HG02938 (cell line): ENCODE results near the gene TBX4.
"Not testable (repeated sequence)": the region's sequence is repeated elsewhere in the genome, so short reads cannot be mapped to it uniquely, and the experiment has no call there.

Experiments used
- ATAC-seq: cut with Tn5 transposase; IDR thresholded peaks from one replicate; pipeline ENCODE4 v1.9.1; 2021; ENCODE audit warnings: mild to moderate bottlenecking, moderate library complexity; ENCODE audit not compliant: unreplicated experiment

Gene TBX4

DNA sequence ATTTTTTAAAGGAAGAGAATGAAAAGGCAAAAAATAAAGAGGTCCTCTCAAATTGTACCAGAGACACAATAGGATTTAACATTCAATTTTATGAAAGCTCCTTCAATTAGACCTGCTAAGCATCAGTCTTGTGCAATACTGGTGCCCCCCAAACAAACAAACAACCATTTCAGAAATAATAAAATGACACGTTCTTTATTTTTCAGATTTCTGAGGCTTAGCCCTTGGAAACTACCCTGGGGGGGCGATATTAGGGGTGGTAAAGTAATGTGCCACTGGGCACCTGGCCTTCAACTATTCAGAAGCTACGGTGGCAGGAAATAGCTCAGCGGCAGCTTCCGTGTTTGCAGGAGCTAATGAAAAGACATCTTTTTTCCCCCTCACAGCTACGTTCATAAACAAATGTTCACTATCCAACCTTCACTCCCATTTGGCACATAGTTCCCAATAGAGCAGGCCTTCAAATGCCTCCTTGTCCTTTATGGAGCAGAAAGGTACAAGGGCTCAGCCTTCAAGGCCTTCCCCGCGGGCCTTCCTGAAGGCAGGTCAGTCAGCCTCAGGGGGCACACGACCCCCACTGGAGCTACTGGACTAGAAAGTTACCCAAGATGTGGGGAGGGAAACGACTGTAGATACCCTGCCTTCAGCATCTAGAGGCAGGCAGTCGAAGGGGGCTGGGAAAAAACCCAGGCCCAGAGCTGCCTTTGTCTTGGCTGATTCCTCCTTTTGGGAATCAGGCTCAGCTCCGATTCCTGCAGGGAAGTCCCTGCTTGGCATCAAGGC, 44.1 kb downstream of the TBX4 start:
- no peak for ATAC-seq

DNA sequence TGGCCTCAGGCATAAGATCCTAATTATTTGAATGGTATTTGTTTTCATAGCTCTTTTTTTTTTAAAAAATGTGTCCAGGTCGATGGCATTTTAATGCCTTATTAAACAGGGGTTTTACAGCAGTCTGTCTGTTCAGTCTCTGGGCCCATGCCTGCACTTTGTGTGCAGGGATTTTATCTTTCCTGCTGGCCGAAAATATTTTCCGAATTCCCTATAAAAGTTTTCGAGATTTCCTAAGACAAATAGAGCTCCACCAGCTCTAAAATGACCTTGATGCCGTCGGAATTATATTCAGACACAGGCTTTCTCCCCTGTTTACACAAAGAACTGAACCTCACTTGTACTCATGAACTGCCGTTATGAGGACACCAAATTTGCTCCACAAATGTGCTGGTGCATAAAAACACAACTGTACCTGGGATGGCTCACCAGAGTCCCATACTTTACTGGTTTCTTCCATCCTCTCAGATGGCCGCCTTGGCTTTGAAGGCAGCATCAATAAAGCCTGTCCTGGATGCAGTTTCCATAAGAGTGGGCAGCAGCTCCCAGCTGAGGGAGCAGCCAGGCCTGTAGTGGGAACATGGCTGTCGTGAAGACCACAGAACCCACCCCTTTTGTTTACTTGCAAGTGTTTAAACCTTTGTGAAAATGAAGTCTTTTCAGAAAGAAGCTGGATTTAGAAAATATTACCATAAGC, 44.9 kb downstream of the TBX4 start:
- ATAC-seq = no peak

DNA sequence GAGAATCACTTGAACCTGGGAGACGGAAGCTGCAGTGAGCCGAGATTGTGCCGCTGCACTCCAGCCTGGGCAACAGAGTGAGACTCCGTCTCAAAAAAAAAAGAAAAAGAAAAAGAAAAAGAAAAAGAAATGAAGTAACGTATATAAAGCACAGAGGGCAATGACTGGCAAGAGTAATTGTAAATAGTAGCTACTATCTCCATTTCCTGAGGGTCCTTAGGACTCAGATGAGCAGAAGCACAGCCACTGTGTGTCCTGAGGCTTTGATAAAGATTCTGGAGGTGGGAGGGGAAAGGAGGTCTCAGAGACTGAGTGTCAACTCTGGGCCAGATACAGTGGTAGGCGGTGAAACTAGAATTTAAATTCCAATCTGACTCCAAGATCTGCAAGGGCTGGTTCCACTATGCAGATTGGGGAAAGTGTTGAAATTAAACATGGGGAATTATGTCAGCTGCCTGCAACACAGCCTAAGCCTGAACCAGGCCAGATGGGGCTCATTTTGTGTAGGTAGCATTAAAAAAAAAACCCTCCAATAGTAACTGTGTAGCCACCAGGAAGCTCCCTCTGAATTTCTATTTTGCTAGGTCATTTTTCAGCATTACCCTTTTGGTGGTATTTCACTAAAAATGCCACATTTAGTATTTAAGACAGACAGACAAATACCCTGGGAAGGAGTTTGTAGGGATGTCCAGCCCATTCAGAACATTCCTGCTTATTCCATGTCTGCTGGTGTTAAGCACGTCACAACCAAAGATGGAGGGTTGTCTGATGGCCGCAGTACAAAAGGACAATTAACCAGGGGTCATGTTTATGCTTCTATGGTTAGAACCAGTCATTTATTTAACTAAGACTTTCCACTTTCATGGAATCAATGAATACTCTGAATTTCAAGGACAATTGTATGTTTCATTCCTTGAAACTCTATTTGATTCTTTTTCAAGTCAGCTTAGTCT, 46.1 kb downstream of the TBX4 start:
- no peak for ATAC-seq

DNA sequence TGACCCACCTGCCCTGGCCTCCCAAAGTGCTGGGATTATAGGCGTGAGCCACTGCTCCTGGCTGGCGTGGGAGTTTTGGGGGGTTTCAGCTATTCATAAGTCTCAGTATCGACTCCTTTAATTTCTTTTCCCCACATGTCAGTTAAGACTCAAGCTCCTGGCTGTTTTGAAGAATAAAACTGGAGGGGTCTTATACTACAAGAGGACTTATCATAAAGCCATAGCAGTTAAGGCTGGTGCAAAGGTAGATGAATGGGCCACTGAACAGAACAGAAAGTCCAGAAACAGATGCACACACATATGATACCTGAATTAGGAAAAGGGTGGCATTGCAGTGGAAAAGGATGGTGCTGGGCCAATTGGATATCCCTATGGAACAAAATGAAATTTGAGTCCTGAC, 47.4 kb downstream of the TBX4 start:
- no peak for ATAC-seq

DNA sequence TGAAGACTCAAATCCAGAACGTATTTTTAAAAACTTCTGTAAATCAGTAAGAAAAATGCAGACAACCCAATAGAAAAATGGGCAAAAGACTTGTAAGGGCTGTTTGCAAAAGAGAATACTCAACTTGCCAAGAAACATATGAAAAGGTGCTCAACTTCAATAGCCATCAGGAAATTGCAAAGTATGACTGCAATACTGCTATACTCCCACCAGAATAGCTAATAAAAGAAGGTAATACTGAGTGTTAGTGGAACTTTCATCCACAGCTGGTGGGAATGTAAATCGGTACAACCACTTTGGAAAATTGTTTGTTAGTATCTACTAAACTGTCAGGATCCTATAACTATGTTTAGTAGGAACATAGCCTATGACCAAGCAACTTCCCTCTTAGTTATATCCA, 48.1 kb downstream of the TBX4 start:
- no peak for ATAC-seq

DNA sequence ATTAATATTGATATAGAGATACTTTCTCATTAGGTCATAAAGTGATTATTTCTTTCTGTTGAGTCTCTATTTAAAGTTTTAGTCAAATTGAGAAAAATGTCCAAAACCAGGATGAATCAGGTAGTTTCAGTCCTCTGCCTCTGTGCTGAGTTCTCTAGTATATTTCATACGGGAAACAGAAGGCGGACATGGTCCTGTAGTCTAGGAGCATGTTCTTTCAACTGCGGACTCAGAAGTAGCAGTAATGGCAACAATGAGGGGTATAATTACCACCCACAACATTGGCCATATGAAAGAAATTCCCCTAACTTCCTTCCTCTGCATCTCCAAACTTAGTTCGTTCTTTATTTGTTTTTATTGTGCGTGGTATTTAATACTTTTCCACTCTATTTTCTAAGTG, 50.1 kb downstream of the TBX4 start:
- no peak for ATAC-seq

DNA sequence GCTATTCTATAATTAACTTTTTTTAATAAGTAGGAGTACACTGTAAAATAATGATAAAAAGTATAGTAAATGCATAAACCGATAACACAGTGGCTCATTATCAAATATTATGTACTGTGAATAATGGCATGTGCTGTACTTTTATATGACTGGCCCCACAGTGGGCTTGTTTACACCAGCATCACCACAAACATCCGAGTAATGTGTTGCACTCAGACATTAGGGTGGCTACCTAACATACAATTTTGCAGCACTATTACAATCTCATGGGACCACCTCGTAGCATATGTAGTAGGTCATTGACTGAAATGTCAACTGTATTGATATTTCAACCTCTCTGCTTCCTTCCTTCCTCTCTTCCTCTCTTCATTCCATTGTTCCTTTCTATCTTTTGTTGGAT, 51.7 kb downstream of the TBX4 start:
- no peak for ATAC-seq

DNA sequence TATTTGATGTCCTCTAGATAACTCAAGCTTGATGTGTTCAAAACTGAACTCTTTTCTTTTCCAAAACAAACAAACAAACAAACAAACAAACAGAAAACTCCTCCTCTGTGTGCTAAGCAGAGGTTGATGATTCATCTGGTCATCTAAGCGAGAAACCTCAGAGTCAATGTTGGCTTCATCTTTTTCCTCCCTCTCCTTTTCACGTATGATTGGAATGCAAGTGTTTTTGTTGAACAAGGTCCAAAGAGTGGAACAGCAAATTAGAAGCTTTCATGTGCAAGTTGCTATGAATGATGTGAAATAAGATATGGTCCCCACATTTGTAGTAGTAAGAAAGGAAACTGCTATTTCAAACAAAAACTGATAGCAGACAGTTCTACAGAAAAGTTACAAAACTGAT, 52.5 kb downstream of the TBX4 start:
- no peak for ATAC-seq

DNA sequence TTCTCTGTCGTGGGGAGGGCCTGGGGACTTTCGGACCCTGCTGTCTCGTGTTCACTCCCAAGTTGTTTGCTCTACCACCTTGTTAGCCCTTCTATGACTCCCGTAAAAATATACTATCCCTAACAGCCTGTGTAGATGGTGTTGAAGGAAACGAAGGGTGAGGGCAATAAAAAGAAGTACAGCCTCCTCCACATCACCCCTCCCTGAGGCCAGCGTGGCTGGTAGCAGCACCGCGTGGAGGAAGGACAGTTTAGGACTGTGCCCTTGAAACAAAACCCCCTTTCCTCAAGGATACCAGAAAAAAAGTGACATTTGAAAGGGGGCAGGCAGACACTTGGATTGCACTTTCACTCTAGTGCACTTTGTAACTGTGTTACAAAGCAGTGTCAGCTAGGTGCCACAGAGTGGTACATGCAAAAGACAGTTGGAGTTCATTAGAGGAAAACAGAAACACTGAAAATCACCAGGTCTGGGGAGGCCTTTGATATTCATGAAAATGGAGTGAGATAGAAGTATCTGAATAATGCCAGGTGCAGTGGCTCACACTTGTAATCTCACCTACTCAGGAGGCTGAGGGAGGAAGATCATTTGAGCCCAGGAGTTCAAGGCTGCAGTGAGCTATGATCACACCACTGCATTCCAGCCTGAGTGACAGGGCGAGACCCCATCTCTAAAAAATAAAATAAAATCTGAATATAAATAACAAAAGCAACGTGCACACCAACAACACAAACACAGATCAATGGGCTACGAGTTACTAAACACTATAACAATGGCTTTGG, 53.8 kb downstream of the TBX4 start:
- ATAC-seq = no peak

DNA sequence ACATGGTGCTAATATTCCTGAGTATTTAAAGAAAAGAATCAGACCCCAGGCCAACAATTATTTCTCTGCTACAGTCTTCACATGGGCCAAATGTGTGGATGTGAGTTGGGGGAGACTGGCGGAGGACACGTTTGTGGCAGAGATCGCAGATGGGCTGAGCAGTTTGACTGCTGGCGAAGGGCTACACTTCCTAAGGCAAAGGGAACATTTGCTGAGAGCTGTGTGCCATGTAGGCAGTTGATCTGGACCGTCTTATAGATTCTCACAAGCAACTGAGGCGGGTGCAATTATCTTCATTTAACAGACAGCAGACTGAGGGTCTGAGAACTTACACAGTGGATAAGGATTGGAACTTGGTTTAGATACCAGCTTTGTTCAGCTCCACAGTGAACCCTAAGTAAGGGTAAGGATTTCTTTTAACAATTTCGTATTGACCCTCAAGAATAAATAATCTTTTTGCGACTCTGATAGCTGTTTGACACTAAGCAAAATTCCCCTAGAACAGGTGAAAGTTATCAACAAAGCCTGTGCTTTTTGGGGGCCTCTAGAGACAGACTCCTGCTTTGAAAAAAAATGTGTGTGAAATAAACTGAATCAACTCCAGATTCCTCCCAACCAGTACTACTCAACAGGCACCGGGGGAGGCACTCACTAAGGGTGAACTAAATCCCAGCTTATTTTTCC, 55.3 kb downstream of the TBX4 start:
- ATAC-seq = no peak

DNA sequence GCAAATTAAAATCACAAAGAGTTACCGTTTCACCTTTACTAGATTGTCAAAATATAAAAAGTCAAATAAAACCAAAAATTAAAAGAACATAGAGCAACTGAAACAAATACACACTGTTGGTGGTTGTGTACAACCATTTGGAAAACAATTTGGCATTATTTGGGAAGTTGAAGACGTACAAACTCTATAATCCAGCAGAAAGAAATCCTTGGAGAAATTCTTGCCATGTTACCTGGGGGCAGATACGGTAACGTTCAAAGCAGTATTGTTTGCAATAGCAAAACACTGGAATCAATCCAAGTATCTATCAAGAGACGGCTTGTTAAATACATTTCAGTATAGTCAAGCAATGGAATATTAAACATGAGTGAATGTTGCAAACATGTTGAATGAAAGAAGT, 56.7 kb downstream of the TBX4 start:
- no peak for ATAC-seq

DNA sequence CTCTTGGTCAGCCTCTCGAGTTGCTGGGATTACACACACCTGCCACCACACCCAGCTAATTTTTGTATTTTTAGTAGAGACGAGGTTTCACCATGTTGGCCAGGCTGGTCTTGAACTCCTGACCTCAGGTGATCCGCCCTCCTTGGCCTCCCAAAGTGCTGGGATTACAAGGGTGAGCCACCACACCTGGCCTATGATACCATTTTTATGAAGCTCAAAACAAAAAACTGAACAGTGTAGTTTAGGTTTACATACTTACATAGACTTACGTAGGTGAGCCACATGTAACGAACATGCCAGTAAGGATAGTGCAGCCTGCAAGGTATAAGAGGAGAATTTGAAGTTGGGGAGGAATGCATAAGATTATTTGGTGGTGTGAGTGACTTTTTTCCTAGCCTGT, 57.2 kb downstream of the TBX4 start:
- ATAC-seq = not testable (repeated sequence)

DNA sequence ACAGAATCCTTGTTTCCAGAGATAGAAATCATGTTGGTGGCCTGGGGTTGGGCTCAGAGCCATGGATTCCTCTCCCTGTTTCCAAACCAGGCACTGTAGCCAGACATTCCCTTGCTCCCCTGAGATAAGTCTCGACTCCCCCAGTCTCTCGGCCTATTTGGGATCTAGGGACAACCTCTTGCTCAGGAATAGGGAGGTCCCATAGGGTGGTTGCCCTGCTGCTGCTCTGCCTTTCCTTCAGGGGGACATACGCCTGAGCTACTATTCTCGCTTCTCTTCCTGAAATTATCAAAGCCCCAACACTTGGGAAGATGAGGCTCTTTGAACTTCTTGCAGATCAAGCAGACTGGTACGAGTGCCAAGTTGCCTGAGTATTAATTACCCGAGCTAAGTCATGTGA, 58.0 kb downstream of the TBX4 start:
- no peak for ATAC-seq

DNA sequence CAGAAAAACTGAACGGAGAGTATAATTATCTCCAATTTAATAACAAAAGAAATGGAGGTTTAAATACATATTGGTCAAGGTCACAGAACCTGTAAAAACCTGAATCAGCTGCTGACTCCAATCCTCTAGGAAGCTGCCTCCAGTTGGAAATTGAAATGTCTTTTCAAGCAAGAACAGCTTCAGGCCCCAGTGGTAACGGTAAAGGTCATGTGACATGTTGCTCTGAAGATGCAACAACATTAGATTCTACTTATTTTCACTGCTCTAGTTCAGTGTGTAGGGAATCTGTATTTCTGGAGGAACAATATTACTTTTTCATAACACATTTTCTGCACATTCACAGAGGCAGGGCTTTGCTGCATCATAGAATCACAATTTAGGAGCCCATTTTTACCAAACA, 58.8 kb downstream of the TBX4 start:
- ATAC-seq = no peak

DNA sequence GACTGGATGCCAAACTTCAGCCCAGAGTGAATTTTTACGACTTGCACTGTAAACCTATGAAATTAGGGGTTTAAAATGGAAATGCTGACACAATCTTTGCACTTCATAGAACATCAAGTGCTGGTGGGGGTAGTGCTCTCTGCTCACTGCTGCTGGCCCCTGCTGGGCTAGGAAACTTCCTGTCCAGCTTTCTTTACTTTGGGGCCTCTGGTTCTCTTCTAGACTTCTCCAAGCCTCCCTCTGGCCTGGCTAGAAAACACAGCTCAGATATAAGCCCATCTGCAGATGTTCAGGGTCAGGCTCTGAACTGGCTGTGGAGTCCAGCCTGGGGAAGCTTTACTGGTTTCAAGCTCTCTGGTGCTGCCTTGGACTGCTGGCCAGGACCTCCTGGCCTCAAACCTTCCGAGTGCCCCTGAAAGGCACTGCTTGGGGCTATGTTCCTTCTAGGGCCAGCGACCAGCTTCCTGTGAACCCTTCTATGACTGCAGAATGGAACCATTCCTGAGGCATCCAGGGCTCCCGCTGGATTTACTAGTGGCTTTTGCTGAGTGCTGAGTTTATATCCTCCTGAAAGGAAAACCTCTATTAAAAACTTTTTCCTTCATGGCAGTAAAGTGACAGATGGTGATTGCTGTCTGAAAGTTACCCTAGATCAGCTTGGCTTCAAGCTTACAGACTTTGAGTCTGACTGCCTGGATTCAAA, 59.4 kb downstream of the TBX4 start:
- ATAC-seq = no peak

DNA sequence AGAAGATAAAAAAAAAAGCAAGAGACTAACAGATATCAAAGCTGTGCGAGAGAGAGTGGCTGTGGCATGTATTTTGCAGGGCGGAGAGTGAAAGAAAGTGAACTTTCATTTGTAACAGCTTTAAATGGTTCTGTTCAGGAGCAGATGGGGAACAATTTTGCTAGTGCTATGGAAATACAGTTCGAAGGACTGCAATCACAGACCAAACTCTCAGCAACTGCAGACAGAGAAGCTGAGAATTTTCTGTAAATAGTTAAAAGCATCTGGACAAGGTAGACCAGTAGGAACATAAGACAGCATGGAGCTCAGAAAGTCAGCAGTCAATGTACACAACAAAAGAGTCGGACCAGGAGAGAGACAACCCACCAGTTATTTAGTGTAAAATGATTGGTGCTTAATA, 62.3 kb downstream of the TBX4 start:
- no peak for ATAC-seq

DNA sequence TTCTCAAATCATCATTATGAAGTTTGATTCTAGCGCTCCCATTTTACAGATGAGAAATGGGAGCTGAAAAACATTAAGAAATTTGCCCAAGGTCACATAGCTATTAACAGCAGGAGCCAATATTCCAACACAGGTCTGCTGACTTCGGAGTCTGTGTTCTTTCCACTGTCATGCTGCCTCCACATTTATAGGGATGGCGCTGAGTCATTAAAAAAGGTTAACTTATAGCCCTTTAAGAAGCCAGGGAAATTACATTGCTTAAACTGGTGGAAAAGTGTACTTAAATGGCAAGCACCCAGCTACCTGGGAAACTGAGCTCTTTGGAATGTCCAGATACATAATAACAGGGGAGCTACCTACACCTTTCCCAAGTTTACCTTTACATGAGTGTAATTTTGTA, 65.0 kb downstream of the TBX4 start:
- ATAC-seq = no peak

DNA sequence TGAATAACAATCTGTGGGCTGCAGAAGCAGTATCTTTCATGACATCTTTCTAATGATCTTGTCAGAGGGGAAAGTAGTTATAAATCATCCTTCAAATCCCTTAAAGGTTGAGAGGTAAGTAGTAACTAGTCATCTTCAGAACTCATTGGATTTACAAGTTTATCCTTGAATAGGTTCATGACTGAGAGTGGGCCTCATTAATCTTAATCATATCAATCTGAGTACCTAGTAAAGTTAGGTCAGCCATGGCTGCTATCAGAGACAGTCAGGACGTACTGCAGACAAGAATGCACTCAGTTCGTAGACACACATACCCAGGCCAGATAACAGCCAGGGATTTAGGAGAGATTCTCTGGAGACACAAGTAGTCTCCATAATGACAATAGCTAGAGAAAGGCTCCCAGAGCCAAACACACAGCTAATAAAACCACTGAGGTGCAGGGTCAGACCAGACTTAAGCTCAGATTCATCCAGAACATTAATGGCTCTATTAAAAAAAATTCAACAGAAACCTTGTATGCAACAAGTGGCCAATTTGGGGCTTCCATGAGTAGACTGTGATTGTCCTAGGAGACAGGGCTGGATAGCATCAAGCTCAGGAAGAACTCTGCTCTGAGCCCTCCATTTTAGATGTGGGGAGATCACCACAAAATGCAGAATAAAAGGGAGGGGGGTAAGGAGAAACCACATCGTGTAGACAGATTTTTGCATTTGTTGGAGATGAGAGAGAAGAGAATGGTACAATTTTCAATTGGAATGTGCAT, 65.8 kb downstream of the TBX4 start:
- ATAC-seq = no peak

DNA sequence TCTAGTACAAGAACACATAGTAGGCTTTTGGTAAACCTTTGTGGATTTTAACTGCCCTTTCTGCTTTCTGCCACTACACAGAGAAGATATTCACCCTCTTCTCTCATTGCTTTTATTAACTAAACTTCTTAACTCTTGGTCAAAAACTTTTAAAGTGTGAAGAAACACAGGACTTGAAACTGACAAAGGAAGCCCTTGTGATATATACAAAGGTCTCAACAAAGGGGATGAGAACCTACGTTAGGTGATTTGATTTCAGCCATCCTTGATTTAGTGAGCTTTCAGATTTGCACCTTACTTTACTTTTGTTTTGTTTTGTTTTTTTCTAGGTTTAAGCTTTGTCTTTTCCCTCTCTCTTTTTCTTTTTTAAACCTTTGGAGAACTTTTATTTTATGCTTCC, 66.9 kb downstream of the TBX4 start:
- ATAC-seq = no peak
